IPS-11a (cell line): ENCODE measurements around the gene EPS8L2.

ENCODE experiments used
- H3K4me3 ChIP-seq: one replicate; pipeline ENCODE4 v1.5.1; 2013; ENCODE audit warnings: low read depth, low read length, control low read depth

The EPS8L2 gene

GRCh38 chr11:705646-706438, at the start of gene EPS8L2:
EPS8L2 (plus strand) TSS chr11:706231; CDS start chr11:709408, 3,177 bp downstream.
- peak within 1 kb of the TSS; percentile 57 for H3K4me3 ChIP-seq

GRCh38 chr11:656426-656825, 49.6 kb upstream of the EPS8L2 start:
- H3K4me3 ChIP-seq: no peak overlapping the region

- H3K4me3 ChIP-seq: no peak overlapping the region
Measured at GRCh38 chr11:656866-657265, 49.2 kb upstream of the EPS8L2 start.

GRCh38 chr11:657691-658126, 48.3 kb upstream of the EPS8L2 start:
- H3K4me3 ChIP-seq: no peak overlapping the region

GRCh38 chr11:659532-660085, 46.4 kb upstream of the EPS8L2 start:
- H3K4me3 ChIP-seq: no peak overlapping the region

GRCh38 chr11:660281-660680, 45.8 kb upstream of the EPS8L2 start:
- H3K4me3 ChIP-seq: no peak overlapping the region

GRCh38 chr11:660681-661444, 45.2 kb upstream of the EPS8L2 start:
- H3K4me3 ChIP-seq: no peak overlapping the region

- H3K4me3 ChIP-seq: no peak overlapping the region
Measured at GRCh38 chr11:662689-663274, 43.2 kb upstream of the EPS8L2 start.

- H3K4me3 ChIP-seq: no peak overlapping the region
Measured at GRCh38 chr11:665062-665703, 40.8 kb upstream of the EPS8L2 start.

GRCh38 chr11:665704-666281, 40.2 kb upstream of the EPS8L2 start:
- no peak overlapping the region for H3K4me3 ChIP-seq

- H3K4me3 ChIP-seq: no peak overlapping the region
Measured at GRCh38 chr11:673866-674265, 32.2 kb upstream of the EPS8L2 start.

- no peak overlapping the region for H3K4me3 ChIP-seq
Measured at GRCh38 chr11:674406-674805, 31.6 kb upstream of the EPS8L2 start.

- H3K4me3 ChIP-seq: no peak overlapping the region
Measured at GRCh38 chr11:678297-678696, 27.7 kb upstream of the EPS8L2 start.

- no peak overlapping the region for H3K4me3 ChIP-seq
Measured at GRCh38 chr11:679271-680207, 26.5 kb upstream of the EPS8L2 start.

- no peak overlapping the region for H3K4me3 ChIP-seq
Measured at GRCh38 chr11:680476-680875, 25.6 kb upstream of the EPS8L2 start.

- no peak overlapping the region for H3K4me3 ChIP-seq
Measured at GRCh38 chr11:680970-681369, 25.1 kb upstream of the EPS8L2 start.

- H3K4me3 ChIP-seq: no peak overlapping the region
Measured at GRCh38 chr11:686451-687243, 19.4 kb upstream of the EPS8L2 start.

GRCh38 chr11:687751-688150, 18.3 kb upstream of the EPS8L2 start:
- no peak overlapping the region for H3K4me3 ChIP-seq

GRCh38 chr11:688681-689080, 17.4 kb upstream of the EPS8L2 start:
- no peak overlapping the region for H3K4me3 ChIP-seq
